BE2C (cell line): Measurements from ENCODE around the gene FRMD1.

ENCODE experiments used
- DNase-seq: peaks from one replicate; pipeline ENCODE4 v3.0.0-alpha.2; 2020
- H3K27me3 ChIP-seq: fragments of 250-450 bp; sonication (Bioruptor Pico); 2 replicates; pipeline ENCODE4 v1.5.1; 2020; ENCODE audit warnings: mild to moderate bottlenecking
- H3K36me3 ChIP-seq: fragments of 250-450 bp; sonication (Bioruptor Pico); 2 replicates; pipeline ENCODE4 v1.5.1; 2020; ENCODE audit warnings: mild to moderate bottlenecking
- H3K4me1 ChIP-seq: fragments of 250-450 bp; sonication (Bioruptor Pico); 2 replicates; pipeline ENCODE4 v1.5.1; 2020
- H3K4me3 ChIP-seq: 2 replicates; pipeline ENCODE4 v1.5.1; 2011; ENCODE audit warnings: low read depth, low read length
- H3K9me3 ChIP-seq: fragments of 250-450 bp; sonication (Bioruptor Pico); 2 replicates; pipeline ENCODE4 v1.5.1; 2020
- CTCF ChIP-seq: IDR thresholded peaks from 2 replicates; pipeline ENCODE4 v1.5.1; 2012; ENCODE audit warnings: mild to moderate bottlenecking, low read depth, low read length

Gene FRMD1

GRCh38 chr6:168090064-168090690 lies 11.2 kb upstream of the FRMD1 start:
- H3K9me3 ChIP-seq, result no peaks in the 10 kb centered on the region; the same call in 1 of the 2 replicates
- H3K27me3 ChIP-seq, result no peaks in the 10 kb centered on the region
- no peak for DNase-seq
- no peak for TF ChIP-seq CTCF
- H3K4me3 ChIP-seq, result no peak overlapping the region
- H3K4me1 ChIP-seq, result no peaks in the 10 kb centered on the region
- no peaks in the 10 kb centered on the region for H3K36me3 ChIP-seq

- no peak overlapping the region for H3K4me3 ChIP-seq
- no peaks in the 10 kb centered on the region; the same call in 1 of the 2 replicates for H3K9me3 ChIP-seq
- no peaks in the 10 kb centered on the region for H3K36me3 ChIP-seq
- H3K4me1 ChIP-seq, result no peaks in the 10 kb centered on the region
- no peaks in the 10 kb centered on the region for H3K27me3 ChIP-seq
- no peak for TF ChIP-seq CTCF
- DNase-seq, result no peak
These were observed 10.4 kb upstream of the FRMD1 start for GRCh38 chr6:168089186-168090063.

GRCh38 chr6:168088161-168089053 lies 9.4 kb upstream of the FRMD1 start:
- H3K4me1 ChIP-seq, result no peaks in the 10 kb centered on the region
- TF ChIP-seq CTCF, result no peak
- H3K9me3 ChIP-seq, result no peaks in the 10 kb centered on the region; the same call in 1 of the 2 replicates
- H3K36me3 ChIP-seq, result no peaks in the 10 kb centered on the region
- no peak overlapping the region for H3K4me3 ChIP-seq
- DNase-seq, result no peak
- no peaks in the 10 kb centered on the region for H3K27me3 ChIP-seq

- Histone ChIP-seq H3K4me3 (no peak overlapping the region), H3K9me3 (no peaks in the 10 kb centered on the region; the same call in 1 of the 2 replicates), H3K27me3 (no peaks in the 10 kb centered on the region), H3K4me1 (no peaks in the 10 kb centered on the region), H3K36me3 (no peaks in the 10 kb centered on the region)
- TF ChIP-seq CTCF, result no peak
- DNase-seq, result no peak
These were observed 8.6 kb upstream of the FRMD1 start for GRCh38 chr6:168087436-168088160.

- DNase-seq, result no peak
- Histone ChIP-seq H3K9me3 (no peaks in the 10 kb centered on the region), H3K4me1 (no peaks in the 10 kb centered on the region), H3K27me3 (no peaks in the 10 kb centered on the region), H3K4me3 (no peak overlapping the region), H3K36me3 (no peaks in the 10 kb centered on the region)
- TF ChIP-seq CTCF, result no peak
These were observed 7.6 kb upstream of the FRMD1 start for GRCh38 chr6:168086616-168087015.
